Measurements from ENCODE around the gene ZFHX3. TPM values are rescaled to one million over a fixed set of nuclear protein-coding genes. Genes with fewer than 3 reads are reported as not detected.

Gene ZFHX3
- total and polyA plus RNA-seq, 4 donors: 1.5 to 5.9 (median 3.0) TPM

DNA sequence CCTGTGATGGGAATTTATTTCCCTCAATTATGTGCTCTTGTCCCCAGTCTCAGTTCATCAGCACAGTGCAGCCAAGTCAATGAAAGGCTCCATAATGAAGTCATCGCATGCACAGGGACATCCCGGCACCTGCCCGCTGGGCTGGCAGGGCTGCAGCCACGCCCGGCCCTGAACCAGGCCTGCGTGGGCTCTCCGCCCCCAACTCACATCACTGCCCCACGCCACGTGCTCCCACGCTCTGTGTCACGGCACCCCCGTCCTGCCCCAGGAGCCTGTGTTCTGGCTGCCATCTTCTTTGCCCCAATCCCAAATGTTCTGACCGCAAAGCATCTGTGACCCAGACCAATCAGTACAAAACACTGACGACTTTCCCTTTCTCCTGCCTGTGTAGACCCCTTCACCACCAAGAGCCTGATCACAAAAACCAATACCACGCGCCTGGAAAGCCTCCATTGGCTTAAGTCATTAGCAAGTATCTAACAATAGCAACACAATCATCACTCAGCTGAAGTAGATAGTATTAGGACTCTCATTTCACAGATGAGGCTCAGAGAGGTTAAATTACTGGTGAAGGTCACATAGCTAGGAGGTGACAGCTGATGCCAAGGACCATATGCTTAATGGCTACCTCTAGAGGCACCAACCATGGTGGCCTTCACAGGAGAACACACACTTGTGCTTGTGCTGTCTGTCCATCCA is 202.5 kb downstream of the ZFHX3 start:
- DNase-seq (ENCODE audit: low spot score): no peak
- 96% methylated on average over 16 of the region's 16 CpGs for WGBS
- no peaks in the 10 kb centered on the region for H3K36me3 ChIP-seq (ENCODE audit: control insufficient read depth in 4 of 4, insufficient read depth in 3 of 4, low read depth in 1 of 4, low read length in 3 of 4)
- TF ChIP-seq HNF4A (conservative IDR thresholded peaks at IDR 0.05) (no peak), CTCF (IDR thresholded peaks at IDR 0.05; ENCODE audit: low read depth, low read length, missing input control) (no peak), MAX (IDR thresholded peaks at IDR 0.05) (no peak), GABPA (IDR thresholded peaks at IDR 0.05 in 1 of 2, conservative IDR thresholded peaks at IDR 0.05 in 1 of 2) (no peak), JUND (IDR thresholded peaks at IDR 0.05) (no peak), FOXA1 (IDR thresholded peaks at IDR 0.05) (no peak), HNF4G (IDR thresholded peaks at IDR 0.05) (no peak)
- no peak overlapping the region for H3K4me3 ChIP-seq (ENCODE audit: low read depth in 1 of 3, low read length in 3 of 3)
- H3K4me1 ChIP-seq (ENCODE audit: control insufficient read depth in 4 of 4, insufficient read depth in 4 of 4, low read length in 3 of 4): peaks cover 3 to 20% (median 11%) of the 10 kb centered on the region in 4 donors
- no peaks in the 10 kb centered on the region for H3K27me3 ChIP-seq (ENCODE audit: control insufficient read depth in 4 of 4, insufficient read depth in 4 of 4, low read length in 3 of 4)
- no peak overlapping the region for H3K9ac ChIP-seq (ENCODE audit: low read depth in 1 of 2, low read length in 2 of 2)
- H3K27ac ChIP-seq (ENCODE audit: low read depth in 1 of 2, low read length in 2 of 2): no peak overlapping the region
- no peaks in the 10 kb centered on the region for H3K9me3 ChIP-seq (ENCODE audit: control insufficient read depth in 4 of 4, low read length in 3 of 4)

- Histone ChIP-seq H3K36me3 (ENCODE audit: control insufficient read depth in 4 of 4, insufficient read depth in 3 of 4, low read depth in 1 of 4, low read length in 3 of 4) (no peaks in the 10 kb centered on the region), H3K27ac (ENCODE audit: low read depth in 1 of 2, low read length in 2 of 2) (peak overlapping the region in 1 of 2 donors; percentile 20), H3K27me3 (ENCODE audit: control insufficient read depth in 4 of 4, insufficient read depth in 4 of 4, low read length in 3 of 4) (no peaks in the 10 kb centered on the region), H3K9me3 (ENCODE audit: control insufficient read depth in 4 of 4, low read length in 3 of 4) (no peaks in the 10 kb centered on the region), H3K4me1 (ENCODE audit: control insufficient read depth in 4 of 4, insufficient read depth in 4 of 4, low read length in 3 of 4) (peaks cover 3 to 20% (median 10%) of the 10 kb centered on the region in 4 donors), H3K9ac (ENCODE audit: low read depth in 1 of 2, low read length in 2 of 2) (no peak overlapping the region), H3K4me3 (ENCODE audit: low read depth in 1 of 3, low read length in 3 of 3) (no peak overlapping the region)
- TF ChIP-seq FOXA1 (IDR thresholded peaks at IDR 0.05): no peak
- TF ChIP-seq JUND (IDR thresholded peaks at IDR 0.05): no peak
- no peak for TF ChIP-seq NR2F2 (IDR thresholded peaks at IDR 0.05)
- TF ChIP-seq RXRA (IDR thresholded peaks at IDR 0.05): peak; percentile 56 to 77
- no peak for DNase-seq (ENCODE audit: low spot score)
- 68% methylated on average over 11 of the region's 11 CpGs for WGBS
Observed at GRCh38 chr16:72844225-72844920, 203.6 kb downstream of the ZFHX3 start.

DNA sequence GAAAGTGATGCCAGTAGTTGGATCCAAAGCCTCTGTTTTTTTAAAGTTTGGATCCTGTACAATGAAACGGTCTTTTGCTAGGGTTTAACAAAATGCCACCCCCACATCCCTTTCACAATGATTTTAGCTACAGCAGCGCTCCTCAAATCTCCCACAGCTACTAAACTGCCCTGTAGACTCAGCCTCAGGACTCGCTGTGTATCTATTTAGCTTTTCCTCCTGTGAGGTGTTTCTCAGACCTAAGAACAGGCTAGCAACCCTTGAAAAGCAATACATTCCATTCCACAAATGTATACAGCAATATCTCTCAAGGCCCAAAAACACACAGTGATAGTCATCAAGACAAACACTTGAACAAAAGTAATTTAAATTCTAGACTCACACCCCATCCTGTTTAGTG is 206.4 kb downstream of the ZFHX3 start:
- 73% methylated on average over 3 of the region's 3 CpGs for WGBS
- Histone ChIP-seq H3K9me3 (ENCODE audit: control insufficient read depth in 4 of 4, low read length in 3 of 4) (no peaks in the 10 kb centered on the region), H3K36me3 (ENCODE audit: control insufficient read depth in 4 of 4, insufficient read depth in 3 of 4, low read depth in 1 of 4, low read length in 3 of 4) (no peaks in the 10 kb centered on the region), H3K27ac (ENCODE audit: low read depth in 1 of 2, low read length in 2 of 2) (no peak overlapping the region), H3K4me1 (ENCODE audit: control insufficient read depth in 4 of 4, insufficient read depth in 4 of 4, low read length in 3 of 4) (peaks cover 0 to 3% (median under 1%) of the 10 kb centered on the region in 4 donors), H3K27me3 (ENCODE audit: control insufficient read depth in 4 of 4, insufficient read depth in 4 of 4, low read length in 3 of 4) (no peaks in the 10 kb centered on the region), H3K4me3 (ENCODE audit: low read depth in 1 of 3, low read length in 3 of 3) (no peak overlapping the region), H3K9ac (ENCODE audit: low read depth in 1 of 2, low read length in 2 of 2) (no peak overlapping the region)
- TF ChIP-seq YY1 (IDR thresholded peaks at IDR 0.05) (no peak), HNF4A (conservative IDR thresholded peaks at IDR 0.05) (no peak), TAF1 (conservative IDR thresholded peaks at IDR 0.05) (no peak), FOXA1 (IDR thresholded peaks at IDR 0.05) (no peak), GABPA (IDR thresholded peaks at IDR 0.05 in 1 of 2, conservative IDR thresholded peaks at IDR 0.05 in 1 of 2) (no peak), FOXA2 (IDR thresholded peaks at IDR 0.05) (no peak), RAD21 (IDR thresholded peaks at IDR 0.05) (no peak)
- DNase-seq (ENCODE audit: low spot score): no peak

All from liver (tissue), 9 donors.